GOT3 (cell line): ENCODE results near the gene TNP2.
"Not testable (repeated sequence)": the region's sequence is repeated elsewhere in the genome, so short reads cannot be mapped to it uniquely, and the experiment has no call there.

Source experiments
- DNase-seq: peaks from one replicate; lab custom pipeline; 2025; ENCODE audit warnings: mixed read lengths; lab: John Stamatoyannopoulos, UW

TNP2 gene

GRCh38 chr16:11299865-11300559, 30.9 kb upstream of the TNP2 start:
- DNase-seq: no peak

- not testable (repeated sequence) for DNase-seq
These were observed 29.9 kb upstream of the TNP2 start for GRCh38 chr16:11298950-11299547.

DNA sequence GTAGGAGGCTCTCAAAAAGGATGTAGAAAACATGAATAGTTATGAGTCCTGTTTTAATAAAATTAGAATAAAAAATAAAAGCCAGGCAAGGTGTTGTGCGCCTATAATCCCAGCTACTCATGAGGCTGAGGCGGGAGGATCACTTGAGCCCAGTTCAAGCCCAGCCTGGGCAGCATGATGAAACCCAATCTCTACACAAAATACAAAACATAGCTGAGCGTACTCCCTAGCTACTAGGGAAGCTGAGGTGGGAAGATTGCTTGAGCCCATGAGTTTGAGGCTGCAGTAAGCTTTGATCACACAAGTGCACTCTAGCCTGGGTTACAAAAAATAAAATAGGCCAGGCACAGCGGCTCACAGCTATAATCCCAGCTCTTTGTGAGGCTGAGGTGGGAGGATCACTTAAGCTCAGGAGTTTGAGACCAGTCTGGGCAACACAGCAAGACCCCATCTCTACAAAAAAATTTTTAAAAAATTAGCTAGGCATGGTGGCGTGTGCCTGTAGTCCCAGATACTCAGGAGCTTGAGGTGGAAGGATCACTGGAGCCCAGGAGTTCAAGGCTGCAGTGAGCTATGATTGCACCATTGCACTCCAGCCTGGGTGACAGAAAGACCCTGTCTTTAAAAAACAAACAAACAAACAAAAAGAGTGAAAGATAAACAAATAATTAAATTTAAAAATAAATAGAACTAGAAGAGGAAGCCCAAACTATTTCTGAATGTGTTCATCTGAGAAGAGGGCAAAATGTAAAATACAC, 29.2 kb upstream of the TNP2 start:
- DNase-seq: no peak

GRCh38 chr16:11297492-11298142, 28.5 kb upstream of the TNP2 start:
- no peak for DNase-seq

- no peak for DNase-seq
These were observed 27.8 kb upstream of the TNP2 start for GRCh38 chr16:11296706-11297491.

GRCh38 chr16:11296351-11296705, 27.2 kb upstream of the TNP2 start:
- no peak for DNase-seq

DNA sequence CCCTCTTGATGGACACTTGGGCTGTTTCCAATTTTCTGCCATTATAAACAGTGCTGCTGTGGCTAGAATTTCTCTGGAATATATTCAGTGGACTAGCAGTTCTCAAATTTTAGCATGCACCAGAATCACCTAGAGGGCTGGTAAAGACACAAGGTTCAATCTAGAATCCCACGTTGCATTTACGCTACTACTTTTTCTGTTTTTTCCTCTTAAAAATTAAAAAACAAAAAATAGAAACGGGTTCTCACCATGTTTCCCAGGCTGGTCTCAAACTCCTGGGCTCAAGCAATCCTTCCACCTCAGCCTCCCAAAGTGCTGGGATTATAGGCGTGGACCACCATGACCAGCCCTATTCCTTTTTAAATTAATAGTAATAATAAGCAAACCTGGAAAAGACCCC, 26.5 kb upstream of the TNP2 start:
- no peak for DNase-seq

DNA sequence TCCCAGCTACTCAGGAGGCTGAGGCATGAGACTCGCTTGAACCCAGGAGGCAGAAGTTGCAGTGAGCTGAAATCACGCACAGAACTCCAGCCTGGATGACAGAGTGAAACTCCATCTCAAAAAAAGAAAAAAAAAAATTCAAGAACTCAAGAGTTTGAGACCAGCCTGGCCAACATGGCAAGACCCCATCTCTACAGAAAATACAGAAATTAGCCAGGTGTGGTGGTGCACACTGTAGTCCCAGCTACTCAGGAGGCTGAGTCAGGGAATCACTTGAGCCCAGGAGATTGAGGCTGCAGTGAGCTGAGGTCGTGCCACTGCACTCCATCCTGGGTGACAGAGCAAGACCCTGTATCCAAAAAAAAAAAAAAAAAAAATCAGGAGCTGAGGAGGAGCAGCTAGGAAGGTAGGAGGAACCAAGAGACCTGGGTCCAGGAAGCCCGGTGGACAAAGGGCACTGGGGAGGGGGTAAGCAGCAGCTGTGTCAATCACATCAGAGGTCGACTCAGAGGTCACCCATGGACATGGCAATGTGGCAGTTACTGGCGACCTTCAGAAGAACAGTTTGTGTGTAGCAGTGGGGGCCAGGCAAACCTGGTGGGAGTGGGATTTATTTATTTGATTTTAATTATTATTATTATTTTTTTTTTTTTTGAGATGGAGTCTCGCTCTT, 23.1 kb upstream of the TNP2 start:
- no peak for DNase-seq

DNA sequence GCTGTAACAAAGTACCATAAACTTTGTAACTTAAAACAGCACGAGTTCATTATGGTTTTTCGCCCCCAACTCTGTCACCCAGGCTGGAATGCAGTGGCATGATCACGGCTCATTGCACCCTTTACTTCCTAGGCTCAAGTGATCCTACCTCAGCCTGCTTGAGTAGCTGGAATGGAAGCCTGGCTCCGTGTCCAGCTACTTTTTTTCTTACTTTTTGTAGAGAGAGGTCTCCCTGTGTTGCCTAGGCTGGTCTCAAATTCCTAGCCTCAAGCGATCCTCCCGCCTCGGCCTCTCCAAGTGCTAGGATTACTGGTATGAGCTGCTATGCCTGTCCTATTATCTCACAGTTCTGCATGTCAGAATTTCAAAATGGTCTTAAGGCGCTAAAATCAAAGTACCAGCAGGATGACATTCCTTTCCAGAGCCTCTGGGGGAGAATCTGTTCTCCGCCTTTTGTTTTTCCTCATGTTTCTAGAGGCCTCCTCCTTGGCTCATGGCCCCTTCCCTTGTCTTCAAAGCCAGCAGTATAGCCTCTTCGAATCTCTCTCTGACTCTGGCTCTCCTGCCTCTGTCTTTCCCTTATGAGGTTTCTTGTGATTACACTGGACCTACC, 22.1 kb upstream of the TNP2 start:
- DNase-seq: no peak

DNA sequence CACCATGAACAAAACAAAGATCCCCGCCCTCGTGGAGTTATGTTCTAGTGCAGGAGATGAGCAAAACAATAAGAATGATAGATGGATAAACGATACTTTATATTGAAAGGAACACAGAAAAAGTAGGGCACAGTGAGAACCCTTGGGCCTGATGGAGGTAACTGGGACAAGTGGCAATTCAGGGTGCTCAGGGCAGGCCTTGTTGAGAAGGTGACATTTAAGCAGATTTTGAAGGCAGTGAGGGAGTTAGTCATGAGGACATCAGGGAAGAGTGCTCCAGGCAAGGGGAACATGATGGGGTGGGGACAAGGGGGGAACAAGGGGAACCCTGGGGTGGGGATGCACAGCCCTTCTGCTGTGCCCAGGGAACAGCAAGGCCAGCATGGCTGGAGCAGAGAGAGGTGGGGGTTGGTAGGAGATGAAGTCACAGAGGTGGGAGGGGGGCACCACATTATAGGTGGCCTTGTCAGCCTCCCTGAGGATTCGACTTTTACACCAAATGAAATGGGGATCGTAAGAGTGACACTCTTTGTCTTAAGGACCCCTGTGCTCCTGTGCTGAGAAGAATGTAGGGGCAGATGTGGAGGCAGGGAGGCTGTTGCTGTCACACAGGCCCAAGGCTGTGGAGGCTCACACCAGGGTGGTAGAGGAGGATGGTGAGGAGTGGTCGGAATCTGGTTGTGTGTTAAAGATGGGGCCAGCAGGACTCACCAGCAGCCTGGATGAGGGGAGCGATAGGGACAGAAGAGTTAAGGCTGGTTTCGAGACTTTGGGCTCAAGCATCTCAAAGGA, 21.2 kb upstream of the TNP2 start:
- no peak for DNase-seq

DNA sequence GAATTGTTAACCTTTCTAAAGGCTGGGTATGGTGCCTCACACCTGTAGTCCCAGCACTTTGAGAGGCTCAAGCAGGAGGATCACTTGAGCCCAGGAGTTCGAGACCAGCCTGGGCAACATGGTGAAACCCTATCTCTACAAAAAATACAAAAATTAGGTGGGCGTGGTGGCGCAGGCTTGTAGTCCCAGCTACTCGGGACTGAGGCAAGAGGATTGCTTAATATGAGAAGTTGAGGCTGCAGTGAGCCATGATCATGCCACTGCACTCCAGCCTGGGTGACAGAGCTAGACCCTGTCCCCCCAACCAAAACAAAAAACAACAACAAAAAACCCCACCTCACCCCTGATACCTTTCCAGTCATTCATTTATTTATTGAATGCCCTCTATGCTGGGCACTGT, 20.6 kb upstream of the TNP2 start:
- DNase-seq: not testable (repeated sequence)

DNA sequence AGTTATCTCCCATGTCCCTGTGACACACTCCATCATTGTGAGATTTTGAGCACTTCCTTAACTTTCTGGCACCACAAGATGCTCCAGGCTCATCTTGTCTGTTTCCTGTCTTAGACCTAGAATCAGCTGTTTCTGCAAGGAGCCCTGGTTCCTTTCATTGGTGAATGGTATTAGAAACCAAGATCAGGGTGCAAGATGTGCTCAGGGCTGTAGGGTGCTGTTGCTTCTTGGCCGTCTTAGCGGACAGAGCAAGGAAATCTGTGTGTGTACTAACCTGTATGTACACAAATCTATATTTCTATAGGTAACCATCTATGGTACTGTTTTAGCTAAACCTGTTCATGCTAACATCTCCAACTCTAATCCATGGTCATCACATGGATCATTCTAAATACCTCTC, 20.1 kb upstream of the TNP2 start:
- DNase-seq: no peak

DNA sequence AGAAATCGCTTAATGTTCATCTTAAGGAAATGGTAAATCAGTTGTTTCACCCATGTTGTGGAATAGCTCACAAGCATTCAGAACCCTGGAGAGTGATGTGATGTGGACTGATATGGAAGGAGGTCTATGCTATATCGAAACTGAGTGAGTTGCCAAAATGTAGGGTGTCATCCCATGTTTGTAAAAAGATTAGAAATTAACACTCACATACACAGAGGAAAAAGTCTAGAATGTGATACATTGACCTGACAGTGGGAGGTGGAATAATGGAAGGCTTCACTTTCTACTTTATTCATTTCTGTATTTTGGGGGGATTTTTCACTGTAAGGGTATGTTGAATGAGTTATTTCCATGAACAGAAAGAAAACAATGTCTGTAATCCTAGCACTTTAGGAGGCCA, 16.7 kb upstream of the TNP2 start:
- no peak for DNase-seq

DNA sequence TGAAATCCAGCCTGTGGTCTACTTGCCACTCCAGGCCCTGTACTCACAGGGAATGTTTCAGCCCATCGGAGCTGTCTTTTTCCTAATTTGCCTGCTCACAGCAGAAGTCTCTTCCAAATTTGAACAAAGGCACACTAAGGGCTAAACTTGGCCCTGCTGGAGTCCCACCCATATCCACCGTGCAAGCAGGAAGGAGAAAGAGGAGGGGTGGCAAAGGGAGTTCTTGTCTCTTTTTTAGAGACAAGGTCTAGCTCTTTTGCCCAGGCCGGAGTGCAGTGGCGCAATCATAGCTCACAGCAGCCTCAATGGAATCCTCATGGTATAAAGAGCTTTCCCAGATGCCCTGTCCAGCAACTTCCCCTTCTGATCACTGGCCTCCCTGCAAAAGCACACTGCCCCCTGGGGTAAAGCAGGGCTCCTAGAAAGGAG, 14.7 kb upstream of the TNP2 start:
- DNase-seq: no peak

- DNase-seq: no peak
These were observed 11.7 kb upstream of the TNP2 start, which contains the start of gene PRM1 for GRCh38 chr16:11280616-11281522. Gene PRM1, minus strand, starts transcription at chr16:11281330. Its CDS starts 92 bp downstream, at chr16:11281238.

DNA sequence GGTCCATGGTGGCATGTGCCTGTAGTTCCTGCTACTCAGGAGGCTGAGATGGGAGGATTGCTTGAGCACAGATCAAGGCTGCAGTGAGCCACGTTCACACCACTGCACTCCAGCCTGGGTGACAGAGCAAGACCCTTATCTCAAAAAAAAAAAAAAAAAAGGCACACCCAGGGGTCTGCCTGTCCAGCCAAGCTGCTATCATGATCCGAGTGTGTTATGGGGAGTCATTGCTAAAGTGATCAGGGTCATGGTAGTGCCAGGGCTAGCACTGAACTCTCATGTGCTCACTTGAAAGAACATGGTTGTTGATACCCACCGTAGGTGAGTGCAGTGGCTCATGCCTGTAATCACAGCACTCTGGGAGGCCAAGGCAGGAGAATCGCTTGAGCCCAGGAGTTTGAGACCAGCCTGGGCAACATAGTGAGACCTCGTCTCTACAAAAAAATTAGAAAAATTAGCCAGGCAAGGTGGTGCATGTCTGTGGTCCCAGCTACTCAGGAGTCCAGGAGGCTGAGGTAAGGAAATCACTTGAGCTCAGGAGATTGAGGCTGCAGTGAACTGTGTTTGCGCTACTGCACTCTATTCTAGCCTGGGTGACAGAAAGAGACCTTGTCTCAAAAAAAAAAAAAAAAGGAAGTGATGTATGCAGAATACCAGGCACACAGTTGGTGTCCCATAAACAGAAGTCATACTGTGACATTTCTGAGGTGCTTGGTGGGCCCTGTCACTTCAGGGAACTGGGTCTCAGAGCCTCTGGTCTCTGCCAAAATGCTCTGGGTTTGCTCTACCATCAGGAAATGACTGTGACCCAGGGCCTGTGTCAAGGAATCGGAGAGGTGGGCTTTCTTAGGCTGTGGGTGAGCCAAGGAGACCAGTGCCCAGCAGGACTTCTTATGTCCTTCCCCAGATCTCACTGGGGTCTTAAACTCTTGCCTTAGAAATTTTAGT, 9.8 kb upstream of the TNP2 start:
- DNase-seq: no peak

- no peak for DNase-seq
These were observed 8.6 kb upstream of the TNP2 start for GRCh38 chr16:11277607-11278337.
